ENCODE measurements around the gene PTPRZ1. TPM values are rescaled to one million over a fixed set of nuclear protein-coding genes. Genes with fewer than 3 reads are reported as not detected.

PTPRZ1 gene
- total and polyA plus RNA-seq, 2 of the 4 experiments (the other 2 are of a cell fraction): not detected

- no peak for TF ChIP-seq ELK1 (IDR thresholded peaks at IDR 0.05; ENCODE audit: borderline replicate concordance, low read depth, low read length)
- no peak for TF ChIP-seq RCOR1 (IDR thresholded peaks at IDR 0.05; ENCODE audit: insufficient replicate concordance, low read length)
- no peak for TF ChIP-seq RAD21 (IDR thresholded peaks at IDR 0.05; ENCODE audit: low read length)
- TF ChIP-seq SMC3 (IDR thresholded peaks at IDR 0.05; ENCODE audit: low read depth, low read length): no peak
These were observed 6.0 kb downstream of the PTPRZ1 start (continued) for GRCh38 chr7:121878918-121879464.

GRCh38 chr7:121879544-121879943, 6.6 kb downstream of the PTPRZ1 start:
- H4K91ac ChIP-seq (ENCODE audit: insufficient read depth, low read depth, low read length): no peak overlapping the region
- no peak overlapping the region for H3K23ac ChIP-seq (ENCODE audit: low read depth, low read length)
- peaks cover 7% of the 10 kb centered on the region; the same call in 1 of the 2 replicates for H3K27me3 ChIP-seq (ENCODE audit: control insufficient read depth, insufficient read depth, low read length)
- no peak overlapping the region for H2AK9ac ChIP-seq (replicated peaks; ENCODE audit: low read depth, low read length, poor library complexity)
- POLR2A ChIA-PET (ENCODE audit: unreplicated experiment): no interaction called here
- no peak overlapping the region for H3K56ac ChIP-seq (ENCODE audit: extremely low read depth, insufficient read depth, low read length)
- no peaks in the 10 kb centered on the region for H3K9me3 ChIP-seq (ENCODE audit: control insufficient read depth, insufficient read depth, low read length)
- no peak overlapping the region for H2BK20ac ChIP-seq (ENCODE audit: low read depth, low read length)
- CTCF ChIA-PET: no interaction called here
- no peak overlapping the region for H2BK15ac ChIP-seq (ENCODE audit: low read depth, low read length)
- TF ChIP-seq POLR2A (IDR thresholded peaks at IDR 0.05; ENCODE audit: low read depth, low read length) (no peak), USF2 (IDR thresholded peaks at IDR 0.05; ENCODE audit: low read depth, low read length) (no peak), RCOR1 (IDR thresholded peaks at IDR 0.05; ENCODE audit: insufficient replicate concordance, low read length) (no peak), BHLHE40 (IDR thresholded peaks at IDR 0.05; ENCODE audit: low read depth, low read length) (no peak), RAD21 (IDR thresholded peaks at IDR 0.05; ENCODE audit: low read length) (no peak), MXI1 (IDR thresholded peaks at IDR 0.05; ENCODE audit: borderline replicate concordance, low read depth, low read length) (no peak)
- dilution Hi-C loops (cut with HindIII; ENCODE audit: low sequenced_read_pairs, unreplicated experiment): no loop called here
- intact Hi-C loops (cut with micrococcal nuclease): no loop called here
- no peak overlapping the region for H2BK5ac ChIP-seq (ENCODE audit: low read depth, low read length, poor library complexity, severe bottlenecking)
- no peaks in the 10 kb centered on the region for H4K20me1 ChIP-seq (ENCODE audit: insufficient read depth, low read length)
- no peak overlapping the region for H2AK5ac ChIP-seq (ENCODE audit: low read depth, low read length)
- ATAC-seq (ENCODE audit: low read depth): no peak
- no peaks in the 10 kb centered on the region for H3K9me1 ChIP-seq (ENCODE audit: insufficient read depth, low read length)
- H3K4me1 ChIP-seq (ENCODE audit: control insufficient read depth, insufficient read depth, low read length): no peaks in the 10 kb centered on the region
- no peak overlapping the region for H3K4ac ChIP-seq (ENCODE audit: low read depth, low read length)
- no peak overlapping the region for H2BK120ac ChIP-seq (ENCODE audit: low read depth, low read length)
- H3K9ac ChIP-seq (ENCODE audit: low read depth, low read length): no peak overlapping the region
- 40% methylated on average over 1 of the region's 1 CpG; no CpG with 5 or more reads in 1 of the 2 experiments for WGBS, 2 experiments (ENCODE audit: extremely low coverage in 2 of 2, insufficient read length in 1 of 2)
- BruUV-seq (replicated peaks): no TSS peak
- H3K14ac ChIP-seq (replicated peaks; ENCODE audit: low read depth, low read length): no peak overlapping the region
- H4K8ac ChIP-seq (ENCODE audit: low read depth in 2 of 2, low read length in 2 of 2): no peak overlapping the region
- DNase-seq: no peak
- H3K27ac ChIP-seq (ENCODE audit: insufficient read depth, low read length): no peak overlapping the region
- no peak overlapping the region for H3K4me3 ChIP-seq (ENCODE audit: insufficient read depth, low read depth, low read length)
- in situ Hi-C loops (cut with MboI; ENCODE audit: low sequenced_read_pairs): no loop called here
- H4K5ac ChIP-seq (ENCODE audit: low read depth, low read length): no peak overlapping the region
- no peaks in the 10 kb centered on the region for H3K36me3 ChIP-seq (ENCODE audit: control insufficient read depth, insufficient read depth, low read length)
- no peak overlapping the region for H3K4me2 ChIP-seq (ENCODE audit: low read depth, low read length)
- H3K18ac ChIP-seq (ENCODE audit: low read depth, low read length): no peak overlapping the region
- H3K79me1 ChIP-seq (ENCODE audit: low read depth in 1 of 2, low read length in 2 of 2): no peaks in the 10 kb centered on the region
- no peak overlapping the region for H2AFZ ChIP-seq (replicated peaks; ENCODE audit: low read length, poor library complexity)
